Neuronal stem cell (in vitro differentiated cells): ENCODE data around the gene RASL12. TPM values are rescaled to one million over a fixed set of nuclear protein-coding genes. Genes with fewer than 3 reads are reported as not detected.
A peak's percentile ranks its signal among the peaks of the same experiment; 100 is the strongest.

ENCODE experiments used
- DNase-seq: peaks from one replicate; pipeline ENCODE4 v3.0.0-alpha.2; 2013; ENCODE audit warnings: low spot score
- H2AFZ ChIP-seq: one replicate; pipeline ENCODE4 v1.6.1; 2013; ENCODE audit warnings: mild to moderate bottlenecking, low read length, inconsistent platforms
- H2AK5ac ChIP-seq: 2 replicates; pipeline ENCODE4 v1.6.1; 2013; ENCODE audit warnings: low read depth, mild to moderate bottlenecking, inconsistent platforms, low read length, moderate library complexity, mixed read lengths
- H2BK120ac ChIP-seq: 2 replicates; pipeline ENCODE4 v1.6.1; 2013; ENCODE audit warnings: low read depth, mild to moderate bottlenecking, inconsistent platforms, low read length, moderate library complexity, mixed read lengths
- H2BK12ac ChIP-seq: one replicate; pipeline ENCODE4 v1.6.1; 2013; ENCODE audit warnings: low read length, inconsistent platforms
- H2BK15ac ChIP-seq: 2 replicates; pipeline ENCODE4 v1.6.1; 2013; ENCODE audit warnings: mild to moderate bottlenecking, low read length, inconsistent platforms, mixed read lengths
- H2BK5ac ChIP-seq: one replicate; pipeline ENCODE4 v1.6.1; 2013; ENCODE audit warnings: inconsistent platforms, mild to moderate bottlenecking, low read length, moderate library complexity
- H3K14ac ChIP-seq: one replicate; pipeline ENCODE4 v1.6.1; 2013; ENCODE audit warnings: low read length, inconsistent platforms
- H3K18ac ChIP-seq: 2 replicates; pipeline ENCODE4 v1.6.1; 2013; ENCODE audit warnings: low read length, inconsistent platforms
- H3K23ac ChIP-seq: 2 replicates; pipeline ENCODE4 v1.6.1; 2013; ENCODE audit warnings: low read depth, mild to moderate bottlenecking, mixed read lengths, low read length, inconsistent platforms; ENCODE audit not compliant: poor library complexity
- H3K27ac ChIP-seq: replicated peaks from 3 replicates; pipeline ENCODE4 v1.5.1; 2013; ENCODE audit warnings: low read length, inconsistent platforms
- H3K27me3 ChIP-seq, 3 experiments: 2 replicates each; pipeline ENCODE4 v1.6.1; 2013; ENCODE audit warnings: low read length in 3 of 3, mild to moderate bottlenecking in 2 of 3, inconsistent platforms in 1 of 3, low read depth in 1 of 3, mixed read lengths in 1 of 3, moderate library complexity in 1 of 3; ENCODE audit not compliant: control insufficient read depth in 3 of 3, insufficient read depth in 3 of 3
- H3K36me3 ChIP-seq, 2 donors: replicated peaks in 1 of 2; 2 replicates each; pipeline ENCODE4 v1.6.1; 2013; ENCODE audit warnings: low read length in 2 of 2; ENCODE audit not compliant: control insufficient read depth in 2 of 2, insufficient read depth in 2 of 2
- H3K4ac ChIP-seq: 2 replicates; pipeline ENCODE4 v1.6.1; 2013; ENCODE audit warnings: inconsistent platforms, mild to moderate bottlenecking, low read length, moderate library complexity
- H3K4me1 ChIP-seq, 2 donors: 1 replicate in 1 of 2; 2 replicates in 1 of 2; pipeline ENCODE4 v1.6.1; 2013; ENCODE audit warnings: low read length in 2 of 2, low read depth in 1 of 2; ENCODE audit not compliant: control insufficient read depth in 2 of 2, insufficient read depth in 1 of 2
- H3K4me2 ChIP-seq: one replicate; pipeline ENCODE4 v1.6.1; 2013; ENCODE audit warnings: mild to moderate bottlenecking, low read length, inconsistent platforms; ENCODE audit not compliant: insufficient read depth, poor library complexity, severe bottlenecking
- H3K4me3 ChIP-seq, 2 donors: 2 replicates each; pipeline ENCODE4 v1.5.1; 2013; ENCODE audit warnings: low read length in 2 of 2, mild to moderate bottlenecking in 2 of 2, inconsistent platforms in 1 of 2, moderate library complexity in 1 of 2
- H3K79me1 ChIP-seq: one replicate; pipeline ENCODE4 v1.6.1; 2013; ENCODE audit warnings: low read depth, mild to moderate bottlenecking, inconsistent platforms, low read length, moderate library complexity
- H3K9ac ChIP-seq: one replicate; pipeline ENCODE4 v1.6.1; 2013; ENCODE audit warnings: mild to moderate bottlenecking, low read depth, low read length, inconsistent platforms; ENCODE audit not compliant: poor library complexity
- H3K9me3 ChIP-seq, 2 donors: replicated peaks in 1 of 2; 2 replicates each; pipeline versions ENCODE3 to v1.6.1; 2013; ENCODE audit warnings: low read length in 2 of 2, mild to moderate bottlenecking in 2 of 2, inconsistent platforms in 1 of 2, low read depth in 1 of 2, mixed read lengths in 1 of 2, moderate library complexity in 1 of 2; ENCODE audit not compliant: control insufficient read depth in 2 of 2, insufficient read depth in 1 of 2
- H4K8ac ChIP-seq: one replicate; pipeline ENCODE4 v1.6.1; 2013; ENCODE audit warnings: low read depth, mild to moderate bottlenecking, inconsistent platforms, low read length, moderate library complexity
- H4K91ac ChIP-seq: one replicate; pipeline ENCODE4 v1.6.1; 2013; ENCODE audit warnings: low read length, low read depth, mild to moderate bottlenecking, inconsistent platforms; ENCODE audit not compliant: poor library complexity
- WGBS, 2 donors: extraction: QIAGEN DNeasy Blood & Tissue Kit; methylation state at CpG; one replicate each; pipeline ENCODE4 v1.1.7; 2013; ENCODE audit warnings: missing lambda C conversion rate in 2 of 2, mixed read lengths in 1 of 2; ENCODE audit not compliant: insufficient read length in 2 of 2, insufficient replicate concordance in 1 of 2; ENCODE audit errors: extremely low coverage in 2 of 2; 5-methylcytosine and 5-hydroxymethylcytosine counted together
- polyA plus RNA-seq, 2 experiments: library from polyadenylated mRNA; stranded (reverse); fragments of 200-250 nt; gene quantifications; one replicate each; pipeline ENCODE4 v1.2.3, GENCODE V29; 2013

The RASL12 gene, protein sequence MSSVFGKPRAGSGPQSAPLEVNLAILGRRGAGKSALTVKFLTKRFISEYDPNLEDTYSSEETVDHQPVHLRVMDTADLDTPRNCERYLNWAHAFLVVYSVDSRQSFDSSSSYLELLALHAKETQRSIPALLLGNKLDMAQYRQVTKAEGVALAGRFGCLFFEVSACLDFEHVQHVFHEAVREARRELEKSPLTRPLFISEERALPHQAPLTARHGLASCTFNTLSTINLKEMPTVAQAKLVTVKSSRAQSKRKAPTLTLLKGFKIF
- 4.1 TPM for polyA plus RNA-seq (2013, experiment 1 of 2)
- polyA plus RNA-seq (2013, experiment 2 of 2): 4.2 TPM

DNA sequence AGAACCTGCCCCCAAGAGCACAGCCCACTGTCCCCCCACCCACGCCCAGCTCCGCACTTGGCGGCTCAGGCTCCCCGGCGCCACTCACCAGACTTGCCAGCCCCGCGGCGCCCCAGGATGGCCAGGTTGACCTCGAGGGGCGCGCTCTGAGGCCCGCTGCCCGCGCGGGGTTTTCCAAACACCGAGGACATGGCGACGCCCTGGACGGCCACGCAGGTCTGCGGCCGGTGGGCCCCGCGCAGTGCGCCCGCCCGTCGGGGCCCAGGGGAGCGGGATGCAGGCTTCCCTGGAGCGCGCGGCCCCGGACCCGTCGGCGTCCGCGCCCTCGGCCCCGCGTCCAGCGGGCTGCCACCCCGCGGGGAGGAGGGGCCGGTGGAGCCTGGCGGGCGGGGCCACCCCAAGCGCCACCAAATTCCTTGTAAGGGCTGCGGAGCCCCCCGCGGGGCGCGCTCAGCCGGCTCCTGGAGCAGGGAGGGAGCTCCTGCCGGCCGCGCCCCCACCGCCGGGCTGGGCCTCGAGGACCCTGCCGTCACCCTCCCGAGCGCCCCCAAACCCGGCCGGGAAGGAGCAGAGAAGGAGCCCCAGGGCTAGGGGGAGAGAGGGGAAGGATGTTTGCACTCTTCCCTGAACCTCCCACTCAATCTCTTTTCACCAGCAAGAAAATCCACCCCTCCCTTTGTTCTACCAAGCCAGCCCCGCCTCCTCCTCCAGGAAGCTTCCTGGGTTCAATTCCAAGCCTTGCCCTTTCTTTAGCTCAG is at the start of gene RASL12:
Gene RASL12 (minus strand): TSS at position 347 of the 758 bp plus-strand sequence. CDS start 156 bp downstream, at position 191.
- H3K4me3 ChIP-seq: peak within 1 kb of the TSS in 1 of 2 donors; percentile 79
- no CpG with 5 or more reads among the region's 66 CpGs for WGBS, 2 donors
- H4K8ac ChIP-seq: no peak within 1 kb of the TSS
- H2BK12ac ChIP-seq: peak within 1 kb of the TSS; percentile 76
- peak within 1 kb of the TSS; percentile 83 for H3K9ac ChIP-seq
- no peak for DNase-seq
- no peaks in the 10 kb centered on the region for H3K79me1 ChIP-seq
- H3K4me2 ChIP-seq: peak within 1 kb of the TSS; percentile 73
- no peak within 1 kb of the TSS for H2BK5ac ChIP-seq
- H3K36me3 ChIP-seq: no peaks in the 10 kb centered on the region
- H3K27ac ChIP-seq: peak within 1 kb of the TSS; percentile 1
- H2AFZ ChIP-seq: peak within 1 kb of the TSS; percentile 65
- peak within 1 kb of the TSS; percentile 83 for H2AK5ac ChIP-seq
- peak within 1 kb of the TSS; percentile 88 for H2BK15ac ChIP-seq
- H4K91ac ChIP-seq: no peak within 1 kb of the TSS
- no peak within 1 kb of the TSS for H3K4ac ChIP-seq
- peaks cover 0 to 2% of the 10 kb centered on the region in 2 donors for H3K9me3 ChIP-seq
- H3K23ac ChIP-seq: no peak within 1 kb of the TSS
- H3K27me3 ChIP-seq: peaks cover 0 to 51% (median 0%) of the 10 kb centered on the region in 3 experiments
- peak within 1 kb of the TSS; percentile 36 for H2BK120ac ChIP-seq
- no peak within 1 kb of the TSS for H3K14ac ChIP-seq
- H3K18ac ChIP-seq: peak within 1 kb of the TSS; percentile 94
- H3K4me1 ChIP-seq: peaks cover 8 to 24% of the 10 kb centered on the region in 2 donors

DNA sequence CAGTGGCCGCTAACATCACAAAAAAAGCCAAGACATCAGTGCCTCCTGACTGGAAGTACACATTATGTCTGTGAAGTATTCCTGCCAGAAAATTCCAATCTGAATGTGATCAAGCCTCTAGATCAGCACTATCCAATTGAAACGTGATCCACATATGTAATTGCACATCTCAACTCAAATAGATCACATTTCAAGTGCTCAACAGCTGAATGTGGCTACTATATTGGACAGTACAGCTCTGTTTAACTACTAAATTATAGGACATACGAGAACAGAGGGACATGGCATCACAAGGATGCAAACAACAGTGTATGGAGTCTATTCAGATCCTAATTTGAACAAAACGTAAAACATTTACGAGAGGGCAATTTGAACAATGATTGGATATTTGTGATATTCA is 47.8 kb upstream of the RASL12 start:
- Histone ChIP-seq H2BK15ac (no peak overlapping the region), H3K27me3 (no peaks in the 10 kb centered on the region), H2BK120ac (no peak overlapping the region), H2AK5ac (no peak overlapping the region), H2AFZ (no peak overlapping the region), H2BK12ac (no peak overlapping the region), H3K18ac (no peak overlapping the region), H3K36me3 (peaks cover 14 to 92% of the 10 kb centered on the region in 2 donors), H3K4ac (no peak overlapping the region), H4K91ac (no peak overlapping the region), H3K9me3 (peaks cover 0 to 2% of the 10 kb centered on the region in 2 donors), H3K4me2 (no peak overlapping the region), H3K4me3 (no peak overlapping the region), H3K79me1 (peaks cover 3% of the 10 kb centered on the region), H3K23ac (no peak overlapping the region), H3K9ac (no peak overlapping the region), H4K8ac (no peak overlapping the region), H2BK5ac (no peak overlapping the region), H3K27ac (no peak overlapping the region), H3K14ac (no peak overlapping the region), H3K4me1 (no peaks in the 10 kb centered on the region)
- DNase-seq: no peak
- WGBS, 2 donors: no CpG with 5 or more reads among the region's 5 CpGs

DNA sequence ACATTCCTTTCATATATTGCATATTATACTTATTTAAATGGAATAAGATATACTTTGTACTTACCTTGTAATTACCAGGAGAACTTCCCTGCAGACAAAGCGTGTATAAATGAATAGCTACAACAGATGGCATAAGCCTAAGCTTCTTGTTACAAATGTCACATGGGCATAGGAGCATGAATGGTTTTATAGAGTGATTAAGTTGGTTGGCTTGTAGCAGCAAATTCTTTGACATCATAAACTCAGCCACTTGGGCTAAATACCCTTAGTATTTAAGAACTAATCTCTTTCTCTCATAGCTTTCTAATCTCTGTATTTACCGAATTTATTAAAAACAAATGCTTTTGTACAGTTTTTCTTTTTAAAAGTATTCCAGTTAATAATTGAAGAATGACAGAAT is 47.3 kb upstream of the RASL12 start, which contains the start of gene UBAP1L:
Gene UBAP1L (minus strand): TSS at position 115 of the 400 bp plus-strand sequence. CDS start 8,985 bp downstream, outside the sequence.
- Histone ChIP-seq H2AFZ (no peak within 1 kb of the TSS), H3K36me3 (peaks cover 14 to 88% of the 10 kb centered on the region in 2 donors), H3K9me3 (peaks cover 0 to 2% of the 10 kb centered on the region in 2 donors), H2BK15ac (no peak within 1 kb of the TSS), H3K4ac (no peak within 1 kb of the TSS), H3K79me1 (peaks cover under 1% of the 10 kb centered on the region), H2BK5ac (no peak within 1 kb of the TSS), H3K9ac (no peak within 1 kb of the TSS), H3K4me1 (no peaks in the 10 kb centered on the region), H2AK5ac (no peak within 1 kb of the TSS), H3K4me2 (no peak within 1 kb of the TSS), H3K27me3 (no peaks in the 10 kb centered on the region), H3K18ac (no peak within 1 kb of the TSS), H3K14ac (no peak within 1 kb of the TSS), H3K4me3 (no peak within 1 kb of the TSS), H3K23ac (no peak within 1 kb of the TSS), H2BK120ac (no peak within 1 kb of the TSS), H2BK12ac (no peak within 1 kb of the TSS), H3K27ac (no peak within 1 kb of the TSS), H4K8ac (no peak within 1 kb of the TSS), H4K91ac (no peak within 1 kb of the TSS)
- WGBS, 2 donors: no CpG with 5 or more reads among the region's 2 CpGs
- no peak for DNase-seq
